Ishikawa (cell line): ENCODE data around the gene RAB34.

Source experiments
- CEBPB ChIP-seq: IDR thresholded peaks from 2 replicates; pipeline ENCODE4 v1.6.1; 2012
- MAX ChIP-seq: IDR thresholded peaks from 2 replicates; pipeline ENCODE4 v1.6.1; 2012
- RAD21 ChIP-seq: IDR thresholded peaks from 2 replicates; pipeline ENCODE4 v1.6.1; 2012; ENCODE audit warnings: low read depth
- REST ChIP-seq: IDR thresholded peaks from 2 replicates; pipeline ENCODE4 v1.6.1; 2012; ENCODE audit warnings: low read depth, mild to moderate bottlenecking
- TEAD4 ChIP-seq: IDR thresholded peaks from 2 replicates; pipeline ENCODE4 v1.6.1; 2012

- TF ChIP-seq REST (no peak), CEBPB (no peak), TEAD4 (no peak), RAD21 (no peak), MAX (no peak)
Measured at GRCh38 chr17:28744972-28745785, 27.5 kb upstream of the RAB34 start.
